GM23338 (cell line): Measurements from ENCODE around the gene DRC1. TPM values are rescaled to one million over a fixed set of nuclear protein-coding genes. Genes with fewer than 3 reads are reported as not detected.

Experiments
- ATAC-seq: fragments of 200-7000 bp; cut with Tn5 transposase; 3 replicates; pipeline ENCODE4 v1.9.1; 2020
- DNase-seq: peaks from one replicate; pipeline ENCODE4 v3.0.0-alpha.2; 2015; ENCODE audit warnings: low spot score
- H2AFZ ChIP-seq: fragments of 200-600 bp; sonication (generic); 2 replicates; pipeline ENCODE4 v1.8.0; 2016; ENCODE audit warnings: antibody characterized with exemption, mild to moderate bottlenecking, moderate library complexity
- H3F3A ChIP-seq: fragments of 200-600 bp; sonication (generic); replicated peaks from 2 replicates; pipeline ENCODE4 v1.8.0; 2017; ENCODE audit warnings: antibody characterized with exemption, mixed run types, low read depth
- H3K27ac ChIP-seq: fragments of 200-600 bp; sonication (generic); 2 replicates; pipeline ENCODE4 v1.6.1; 2016; ENCODE audit warnings: low read depth
- H3K27me3 ChIP-seq: fragments of 200-600 bp; sonication (generic); 2 replicates; pipeline ENCODE4 v1.8.0; 2016; ENCODE audit warnings: mild to moderate bottlenecking, mixed run types, moderate library complexity; ENCODE audit not compliant: insufficient read depth
- H3K36me3 ChIP-seq: fragments of 200-600 bp; sonication (generic); 2 replicates; pipeline ENCODE4 v1.8.0; 2016; ENCODE audit warnings: mild to moderate bottlenecking; ENCODE audit not compliant: insufficient read depth
- H3K4me1 ChIP-seq: fragments of 200-600 bp; sonication (generic); 2 replicates; pipeline ENCODE4 v1.8.0; 2016; ENCODE audit warnings: mild to moderate bottlenecking, moderate library complexity; ENCODE audit not compliant: insufficient read depth
- H3K4me2 ChIP-seq: fragments of 200-600 bp; sonication (generic); 2 replicates; pipeline ENCODE4 v1.7.1; 2017; ENCODE audit warnings: mixed run types
- H3K4me3 ChIP-seq: fragments of 200-600 bp; sonication (generic); 2 replicates; pipeline ENCODE4 v1.6.1; 2016; ENCODE audit warnings: mixed run types
- H3K79me2 ChIP-seq: fragments of 200-600 bp; sonication (generic); replicated peaks from 2 replicates; pipeline ENCODE4 v1.8.0; 2017; ENCODE audit warnings: mild to moderate bottlenecking; ENCODE audit not compliant: insufficient read depth
- H3K9me2 ChIP-seq: fragments of 200-600 bp; sonication (generic); 2 replicates; pipeline ENCODE4 v1.8.0; 2017; ENCODE audit not compliant: insufficient read depth
- H4K20me1 ChIP-seq: fragments of 200-600 bp; sonication (generic); replicated peaks from 2 replicates; pipeline ENCODE4 v1.8.0; 2017; ENCODE audit warnings: mild to moderate bottlenecking; ENCODE audit not compliant: insufficient read depth
- H3K27ac Mint-ChIP-seq: 2 replicates; pipeline ENCODE4 v1.8.0; 2020; ENCODE audit warnings: inconsistent platforms, mild to moderate bottlenecking, moderate library complexity, mixed read lengths
- H3K27me3 Mint-ChIP-seq: 3 replicates; pipeline ENCODE4 v1.8.0; 2022; ENCODE audit warnings: low read depth, mild to moderate bottlenecking, moderate library complexity, mixed read lengths, inconsistent platforms; ENCODE audit not compliant: insufficient read depth, poor library complexity
- H3K36me3 Mint-ChIP-seq: 3 replicates; pipeline ENCODE4 v1.8.0; 2021; ENCODE audit warnings: low read depth, mild to moderate bottlenecking, inconsistent platforms, moderate library complexity, mixed read lengths
- H3K4me1 Mint-ChIP-seq: 3 replicates; pipeline ENCODE4 v1.8.0; 2020; ENCODE audit warnings: mild to moderate bottlenecking, inconsistent platforms, mixed read lengths
- H3K4me3 Mint-ChIP-seq: 3 replicates; pipeline ENCODE4 v1.8.0; 2021; ENCODE audit warnings: moderate library complexity, mild to moderate bottlenecking, inconsistent platforms, mixed read lengths
- H3K9me3 Mint-ChIP-seq: 3 replicates; pipeline ENCODE4 v1.8.0; 2020; ENCODE audit warnings: moderate library complexity, mild to moderate bottlenecking, inconsistent platforms, mixed read lengths
- CTCF ChIP-seq, 2 experiments: fragments of 200-600 bp in 1 of 2; sonication (generic) in 1 of 2; conservative IDR thresholded peaks; 2 replicates each; pipeline versions ENCODE4 v1.5.1 to v1.6.1; 2016 to 2017; ENCODE audit warnings: antibody characterized with exemption in 2 of 2, low read depth in 2 of 2, mild to moderate bottlenecking in 2 of 2, moderate library complexity in 1 of 2
- ETS1 ChIP-seq: IDR thresholded peaks from 2 replicates; pipeline ENCODE4 v1.6.1; 2016; ENCODE audit warnings: antibody characterized with exemption
- EZH2phosphoT487 ChIP-seq: fragments of 200-600 bp; sonication (generic); IDR thresholded peaks from one replicate; pipeline ENCODE4 v1.8.1; 2018; ENCODE audit warnings: antibody characterized with exemption; ENCODE audit not compliant: unreplicated experiment
- JUNB ChIP-seq: IDR thresholded peaks from one replicate; pipeline ENCODE4 v1.6.1; 2016; ENCODE audit warnings: antibody characterized with exemption; ENCODE audit not compliant: unreplicated experiment
- POLR2AphosphoS5 ChIP-seq: IDR thresholded peaks from 2 replicates; pipeline ENCODE4 v1.6.1; 2016; ENCODE audit warnings: antibody characterized with exemption, low read depth
- REST ChIP-seq: IDR thresholded peaks from one replicate; pipeline ENCODE4 v1.6.1; 2018; ENCODE audit warnings: antibody characterized with exemption; ENCODE audit not compliant: unreplicated experiment
- ZNF462 ChIP-seq: fragments of 250-450 bp; sonication (Bioruptor Pico); IDR thresholded peaks from 2 replicates; pipeline ENCODE4 v1.5.0; 2020; ENCODE audit warnings: mild to moderate bottlenecking, moderate library complexity
- polyA plus RNA-seq: library from polyadenylated mRNA; unstranded; fragments of >200 nt; fragmentation: Nextera tagmentation; extraction: Ambion mirVana; gene quantifications from 2 replicates; pipeline ENCODE4 v1.2.1, GENCODE V29; 2016
- total RNA-seq: library from RNA; depleted of rRNA; stranded (reverse); fragments of >200 nt; shearing (Covaris generic); gene quantifications from 2 replicates; pipeline ENCODE4 v1.2.3, GENCODE V29; 2014

The DRC1 gene
- total and polyA plus RNA-seq, 2 experiments from 2014 or later = 0.45 TPM; not detected in 1

GRCh38 chr2:26411419-26411818 lies 9.7 kb downstream of the DRC1 start:
- no peaks in the 10 kb centered on the region for H3K9me3 Mint-ChIP-seq
- H3K4me3 Mint-ChIP-seq = no peak overlapping the region
- no peak for TF ChIP-seq EZH2phosphoT487
- TF ChIP-seq ETS1 = no peak
- no peak for TF ChIP-seq REST
- TF ChIP-seq POLR2AphosphoS5 = no peak
- H3K4me1 Mint-ChIP-seq = no peaks in the 10 kb centered on the region
- H3K79me2 ChIP-seq = no peaks in the 10 kb centered on the region
- H3K27me3 Mint-ChIP-seq = no peaks in the 10 kb centered on the region
- DNase-seq (no peak), ATAC-seq (no peak)
- H3K27ac ChIP-seq = no peak overlapping the region
- no peak overlapping the region for H2AFZ ChIP-seq
- H3K27me3 ChIP-seq = no peaks in the 10 kb centered on the region
- no peaks in the 10 kb centered on the region for H3K4me1 ChIP-seq
- H4K20me1 ChIP-seq = no peaks in the 10 kb centered on the region
- H3K4me3 ChIP-seq = no peak overlapping the region
- no peaks in the 10 kb centered on the region for H3K36me3 ChIP-seq
- no peak overlapping the region for H3K4me2 ChIP-seq
- no peaks in the 10 kb centered on the region for H3F3A ChIP-seq
- no peaks in the 10 kb centered on the region for H3K9me2 ChIP-seq
- no peak overlapping the region for H3K27ac Mint-ChIP-seq
- no peaks in the 10 kb centered on the region for H3K36me3 Mint-ChIP-seq

GRCh38 chr2:26412091-26412673 lies 10.5 kb downstream of the DRC1 start:
- Histone ChIP-seq H3F3A (no peaks in the 10 kb centered on the region), H3K79me2 (no peaks in the 10 kb centered on the region), H3K4me2 (no peak overlapping the region), H3K27me3 (no peaks in the 10 kb centered on the region), H3K4me1 (no peaks in the 10 kb centered on the region), H3K9me2 (no peaks in the 10 kb centered on the region), H2AFZ (peak overlapping the region; percentile 72; the same call in 1 of the 2 replicates), H3K4me3 (no peak overlapping the region), H3K27ac (no peak overlapping the region), H4K20me1 (no peaks in the 10 kb centered on the region), H3K36me3 (no peaks in the 10 kb centered on the region)
- H3K9me3 Mint-ChIP-seq = no peaks in the 10 kb centered on the region
- H3K4me1 Mint-ChIP-seq = no peaks in the 10 kb centered on the region
- ATAC-seq (no peak), DNase-seq (no peak)
- no peak overlapping the region; the same call in 1 of the 2 replicates for H3K27ac Mint-ChIP-seq
- peaks cover 2% of the 10 kb centered on the region for H3K27me3 Mint-ChIP-seq
- H3K36me3 Mint-ChIP-seq = no peaks in the 10 kb centered on the region
- H3K4me3 Mint-ChIP-seq = no peak overlapping the region
- TF ChIP-seq ZNF462 (CRISPR knock-in tag) (no peak), CTCF (conservative IDR thresholded peaks at IDR 0.05; ENCODE audit: low read depth in 2 of 2) (no peak), JUNB (no peak), ETS1 (no peak)
